ENCODE results near the gene SLC28A2.
"Not testable (repeated sequence)": the region's sequence is repeated elsewhere in the genome, so short reads cannot be mapped to it uniquely, and the experiment has no call there.

SLC28A2 gene

GRCh38 chr15:45262906-45263461 is 10.9 kb downstream of the SLC28A2 start:
- DNase-seq: no peak

GRCh38 chr15:45263854-45264253 is 11.8 kb downstream of the SLC28A2 start:
- no peak for DNase-seq

GRCh38 chr15:45265506-45265905 is 13.5 kb downstream of the SLC28A2 start:
- DNase-seq: no peak

- DNase-seq: no peak
Observed at GRCh38 chr15:45268135-45268534, 16.1 kb downstream of the SLC28A2 start.

GRCh38 chr15:45274636-45275380 is 22.8 kb downstream of the SLC28A2 start:
- no peak for DNase-seq

GRCh38 chr15:45276831-45277230 is 24.8 kb downstream of the SLC28A2 start:
- peak; percentile 7 for DNase-seq

- peak; percentile 90 for DNase-seq
Observed at GRCh38 chr15:45279024-45279698, 27.1 kb downstream of the SLC28A2 start.

GRCh38 chr15:45285413-45285812 is 33.4 kb downstream of the SLC28A2 start:
- DNase-seq: no peak

- DNase-seq: no peak
Observed at GRCh38 chr15:45287390-45287956, 35.4 kb downstream of the SLC28A2 start.

GRCh38 chr15:45288947-45289346 is 36.9 kb downstream of the SLC28A2 start:
- DNase-seq: no peak

GRCh38 chr15:45291822-45292582 is 40.0 kb downstream of the SLC28A2 start:
- no peak for DNase-seq

GRCh38 chr15:45293326-45293725 is 41.3 kb downstream of the SLC28A2 start:
- DNase-seq: not testable (repeated sequence)

GRCh38 chr15:45298964-45299378 is 46.9 kb downstream of the SLC28A2 start:
- DNase-seq: not testable (repeated sequence)

- DNase-seq: no peak
Observed at GRCh38 chr15:45304711-45305110, 52.7 kb downstream of the SLC28A2 start.

- DNase-seq: no peak
Observed at GRCh38 chr15:45306105-45306504, 54.1 kb downstream of the SLC28A2 start.

- no peak for DNase-seq
Observed at GRCh38 chr15:45307230-45307924, 55.3 kb downstream of the SLC28A2 start.

- DNase-seq: not testable (repeated sequence)
Observed at GRCh38 chr15:45314117-45314516, 62.1 kb downstream of the SLC28A2 start.

- DNase-seq: no peak
Observed at GRCh38 chr15:45314960-45315359, 62.9 kb downstream of the SLC28A2 start.

- no peak for DNase-seq
Observed at GRCh38 chr15:45319472-45320214, 67.6 kb downstream of the SLC28A2 start.

- DNase-seq: no peak
Observed at GRCh38 chr15:45320581-45321205, 68.7 kb downstream of the SLC28A2 start.

GRCh38 chr15:45326280-45326679 is 74.2 kb downstream of the SLC28A2 start:
- no peak for DNase-seq
